Nephron (organoid): ENCODE measurements around the gene IQGAP1.

ENCODE experiments used
- H3K27ac Mint-ChIP-seq, 3 experiments: 2 replicates each; pipeline ENCODE4 v1.8.0; 2020; ENCODE audit warnings: mixed read lengths in 3 of 3, mild to moderate bottlenecking in 2 of 3, moderate library complexity in 1 of 3
- H3K27me3 Mint-ChIP-seq: 2 replicates; pipeline ENCODE4 v1.8.0; 2021; ENCODE audit warnings: low read depth, mild to moderate bottlenecking, moderate library complexity, mixed read lengths
- H3K36me3 Mint-ChIP-seq: 2 replicates; pipeline ENCODE4 v1.8.0; 2020; ENCODE audit warnings: low read depth, mixed read lengths
- H3K4me1 Mint-ChIP-seq: 2 replicates; pipeline ENCODE4 v1.8.0; 2020; ENCODE audit warnings: mixed read lengths
- H3K4me3 Mint-ChIP-seq, 3 experiments: 2 replicates each; pipeline ENCODE4 v1.8.0; 2020; ENCODE audit warnings: mild to moderate bottlenecking in 3 of 3, mixed read lengths in 3 of 3, moderate library complexity in 2 of 3
- H3K9me3 Mint-ChIP-seq: 2 replicates; pipeline ENCODE4 v1.8.0; 2020; ENCODE audit warnings: mixed read lengths
- CTCF ChIP-seq, 3 experiments: fragments of 200-600 bp; sonication (generic); IDR thresholded peaks; one replicate each; pipeline ENCODE4 v1.5.0; 2021; ENCODE audit warnings: antibody characterized with exemption in 3 of 3; ENCODE audit not compliant: unreplicated experiment in 3 of 3

The IQGAP1 gene

GRCh38 chr15:90351479-90352106, 36.4 kb upstream of the IQGAP1 start:
- peaks cover 8% of the 10 kb centered on the region for H3K27me3 Mint-ChIP-seq
- no peak for TF ChIP-seq CTCF (IDR thresholded peaks at IDR 0.05; ENCODE audit: unreplicated experiment in 3 of 3)
- H3K9me3 Mint-ChIP-seq, result no peaks in the 10 kb centered on the region
- H3K36me3 Mint-ChIP-seq, result no peaks in the 10 kb centered on the region
- H3K4me3 Mint-ChIP-seq, result peak overlapping the region; percentile 90 to 93 (median 92)
- H3K27ac Mint-ChIP-seq, result peak overlapping the region in 1 of 3 experiments; percentile 33
- peaks cover 26% of the 10 kb centered on the region for H3K4me1 Mint-ChIP-seq

DNA sequence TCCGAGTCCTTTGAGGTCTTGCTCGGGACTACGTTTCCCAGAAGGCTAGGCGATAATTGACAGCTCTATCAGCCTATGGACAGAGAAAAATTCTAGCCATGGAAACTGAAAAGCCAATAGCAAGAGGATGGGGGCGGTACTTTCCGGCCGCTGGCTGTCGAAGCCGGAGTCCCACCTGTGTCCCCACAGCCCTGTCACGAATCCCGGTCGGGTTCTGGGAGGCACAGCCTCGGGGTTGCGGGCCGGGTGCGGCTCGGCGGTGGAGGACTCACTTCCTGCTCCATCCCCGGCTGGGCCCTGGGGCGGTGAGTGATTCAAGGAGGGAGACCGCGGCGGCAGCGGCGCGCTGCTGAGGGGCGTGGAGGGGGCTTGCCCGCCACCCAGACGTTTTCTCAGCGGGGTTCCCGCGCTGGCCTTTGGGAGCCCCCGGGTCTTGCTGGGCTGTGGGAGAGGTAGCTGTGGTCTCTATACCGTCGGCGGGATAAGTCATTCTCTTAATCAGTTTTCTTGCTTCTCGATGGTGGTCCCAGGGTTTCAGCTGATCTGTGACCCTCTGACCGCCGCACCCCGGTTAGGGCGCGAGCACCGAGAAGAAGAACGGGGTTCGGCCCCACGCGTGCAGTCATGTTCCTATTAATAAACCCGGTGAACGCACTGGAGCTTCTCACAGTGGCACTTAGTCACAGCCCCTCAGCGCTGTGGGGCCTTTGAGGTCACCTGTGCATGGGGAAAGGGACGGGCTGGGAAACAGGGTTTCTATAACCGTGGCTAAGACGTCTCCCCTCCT, 35.7 kb upstream of the IQGAP1 start, which contains the start of gene ZNF774:
ZNF774 (plus strand) TSS at position 178 of the 787 bp plus-strand sequence. CDS start 2,377 bp downstream, outside the sequence.
- no peak for TF ChIP-seq CTCF (IDR thresholded peaks at IDR 0.05; ENCODE audit: unreplicated experiment in 3 of 3)
- H3K9me3 Mint-ChIP-seq, result no peaks in the 10 kb centered on the region
- H3K4me1 Mint-ChIP-seq, result peaks cover 20% of the 10 kb centered on the region
- H3K27me3 Mint-ChIP-seq, result peaks cover 8% of the 10 kb centered on the region
- H3K4me3 Mint-ChIP-seq, result peak within 1 kb of the TSS; percentile 90 to 93 (median 92)
- H3K36me3 Mint-ChIP-seq, result no peaks in the 10 kb centered on the region
- peak within 1 kb of the TSS in 1 of 3 experiments; percentile 33 for H3K27ac Mint-ChIP-seq

- Mint-ChIP-seq H3K27me3 (peaks cover 6% of the 10 kb centered on the region), H3K9me3 (no peaks in the 10 kb centered on the region), H3K27ac (no peak overlapping the region), H3K4me1 (peaks cover 6% of the 10 kb centered on the region), H3K4me3 (peak overlapping the region in 1 of 3 experiments; percentile 22), H3K36me3 (peaks cover 5% of the 10 kb centered on the region)
- no peak for TF ChIP-seq CTCF (IDR thresholded peaks at IDR 0.05; ENCODE audit: unreplicated experiment in 3 of 3)
Observed at GRCh38 chr15:90354986-90355385, 33.1 kb upstream of the IQGAP1 start.

DNA sequence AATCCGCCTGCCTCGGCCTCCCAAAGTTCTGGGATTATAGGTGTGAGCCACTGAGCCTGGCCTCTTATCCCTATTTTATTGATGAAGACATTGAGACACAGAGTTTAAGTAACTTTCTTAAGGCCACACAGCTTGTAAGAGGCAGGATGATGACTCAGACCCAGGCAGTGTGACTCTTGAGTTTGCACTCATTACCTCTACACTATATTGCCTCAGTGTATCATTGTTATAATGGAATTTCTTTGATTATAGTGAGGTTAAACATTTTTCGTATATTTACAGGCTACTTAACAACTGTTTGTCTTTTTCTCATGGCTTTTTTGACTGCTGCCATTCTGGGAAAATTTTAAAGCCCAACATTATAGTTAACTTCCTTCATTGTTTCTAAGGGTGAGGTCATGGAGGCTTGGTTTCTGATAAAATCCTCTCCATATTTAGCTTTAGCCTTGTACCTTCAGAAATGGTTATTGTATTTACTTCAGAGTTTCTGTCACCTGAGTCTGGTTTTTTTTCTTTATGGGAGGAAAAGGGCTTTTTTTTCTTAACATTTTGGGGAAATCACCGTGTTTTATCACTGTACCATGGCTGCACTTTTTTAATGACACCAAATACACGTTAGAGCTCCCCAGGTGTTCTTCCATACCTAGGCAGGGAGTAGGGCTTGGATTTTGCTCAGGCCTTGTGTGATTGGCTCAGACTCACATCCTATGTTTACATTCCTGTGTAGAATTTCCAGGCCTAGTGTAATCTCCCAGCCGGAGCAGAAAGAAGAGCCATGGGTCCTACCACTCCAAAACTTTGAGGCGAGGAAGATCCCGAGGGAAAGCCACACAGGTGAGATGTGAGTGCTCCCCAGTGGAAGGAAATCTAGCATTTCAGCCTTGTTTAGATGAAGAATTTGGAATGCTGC, 29.7 kb upstream of the IQGAP1 start:
- H3K36me3 Mint-ChIP-seq, result peaks cover 9% of the 10 kb centered on the region
- H3K27me3 Mint-ChIP-seq, result peaks cover 6% of the 10 kb centered on the region
- TF ChIP-seq CTCF (IDR thresholded peaks at IDR 0.05; ENCODE audit: unreplicated experiment in 3 of 3), result no peak
- H3K27ac Mint-ChIP-seq, result no peak overlapping the region
- no peaks in the 10 kb centered on the region for H3K9me3 Mint-ChIP-seq
- H3K4me3 Mint-ChIP-seq, result no peak overlapping the region
- peaks cover 5% of the 10 kb centered on the region for H3K4me1 Mint-ChIP-seq

DNA sequence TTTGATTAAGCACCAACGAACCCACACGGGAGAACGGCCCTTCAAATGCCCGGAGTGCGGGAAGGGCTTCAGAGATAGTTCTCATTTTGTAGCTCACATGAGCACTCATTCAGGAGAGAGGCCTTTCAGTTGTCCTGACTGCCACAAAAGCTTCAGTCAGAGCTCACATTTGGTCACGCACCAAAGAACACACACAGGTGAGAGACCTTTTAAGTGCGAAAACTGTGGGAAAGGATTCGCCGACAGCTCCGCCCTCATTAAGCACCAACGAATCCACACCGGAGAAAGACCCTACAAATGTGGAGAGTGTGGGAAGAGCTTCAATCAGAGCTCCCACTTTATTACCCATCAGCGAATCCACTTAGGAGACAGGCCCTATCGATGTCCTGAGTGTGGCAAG, 27.3 kb upstream of the IQGAP1 start:
- Mint-ChIP-seq H3K36me3 (peaks cover 9% of the 10 kb centered on the region), H3K4me3 (no peak overlapping the region), H3K4me1 (peaks cover 5% of the 10 kb centered on the region)

More for the DNA sequence above, 27.3 kb upstream of the IQGAP1 start:
- no peak for TF ChIP-seq CTCF (IDR thresholded peaks at IDR 0.05; ENCODE audit: unreplicated experiment in 3 of 3)
- Mint-ChIP-seq H3K9me3 (no peaks in the 10 kb centered on the region), H3K27me3 (peaks cover 6% of the 10 kb centered on the region), H3K27ac (peak overlapping the region in 1 of 3 experiments; percentile 6)
